Testis (tissue), 2 donors: Measurements from ENCODE around the gene TMEM91.

Experiments used
- CTCF ChIP-seq, 3 experiments: fragments of 450-650 bp in 2 of 3; fragments of 200-600 bp in 1 of 3; sonication (generic) in 1 of 3; IDR thresholded peaks; one replicate each; pipeline ENCODE4 v1.5.1; 2016 to 2019; ENCODE audit warnings: antibody characterized with exemption in 3 of 3, mild to moderate bottlenecking in 2 of 3, moderate library complexity in 1 of 3
- POLR2A ChIP-seq: fragments of 450-650 bp; IDR thresholded peaks from one replicate; pipeline ENCODE4 v1.6.1; 2017; ENCODE audit warnings: antibody characterized with exemption, mild to moderate bottlenecking, moderate library complexity

DNA sequence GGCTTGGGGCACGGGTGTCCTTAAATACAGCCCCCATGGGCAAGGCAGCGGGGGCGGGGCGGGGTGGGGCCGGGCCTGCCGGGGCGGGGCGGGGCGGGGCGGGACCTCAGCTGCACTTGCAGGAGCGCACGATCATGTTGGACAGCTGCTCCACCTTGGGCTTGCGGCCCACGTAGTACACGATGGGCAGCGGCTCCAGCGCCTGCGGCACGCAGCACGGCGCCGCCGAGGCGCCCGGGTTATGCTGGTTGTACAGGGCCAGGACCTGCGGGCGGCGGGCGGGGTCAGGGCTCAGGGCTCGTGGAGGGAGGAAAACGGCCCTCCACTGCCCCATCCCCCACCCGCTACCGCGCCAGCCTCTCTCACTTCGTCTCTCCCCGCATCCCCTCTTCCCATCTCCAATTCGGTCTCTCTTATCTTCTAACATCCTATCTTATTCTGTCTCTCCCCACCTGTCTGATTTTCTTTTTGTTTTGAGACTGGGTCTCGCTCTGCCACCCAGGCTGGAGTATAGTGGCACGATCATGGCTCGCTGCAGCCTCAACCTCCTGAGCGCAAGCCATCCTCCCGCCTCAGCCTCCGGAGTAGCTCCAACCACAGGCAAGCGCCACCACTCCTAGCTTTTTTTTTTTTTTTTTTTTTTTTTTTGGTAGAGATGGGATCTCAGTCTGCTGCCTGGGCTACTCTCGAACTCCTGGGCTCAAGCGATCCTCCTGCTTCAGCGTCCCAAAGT lies 45.2 kb upstream of the TMEM91 start:
- TF ChIP-seq CTCF (IDR thresholded peaks at IDR 0.05) (no peak), POLR2A (no peak)
